Globus pallidus (tissue), 1 donor: Measurements from ENCODE around the gene UBE2L3.
"Not testable (repeated sequence)": the region's sequence is repeated elsewhere in the genome, so short reads cannot be mapped to it uniquely, and the experiment has no call there.

Experiments used
- DNase-seq: peaks from one replicate; pipeline ENCODE4 v3.0.0-alpha.2; 2015; ENCODE audit warnings: low spot score

UBE2L3 gene

GRCh38 chr22:21571679-21572078, 4.2 kb downstream of the UBE2L3 start:
- DNase-seq: no peak

DNA sequence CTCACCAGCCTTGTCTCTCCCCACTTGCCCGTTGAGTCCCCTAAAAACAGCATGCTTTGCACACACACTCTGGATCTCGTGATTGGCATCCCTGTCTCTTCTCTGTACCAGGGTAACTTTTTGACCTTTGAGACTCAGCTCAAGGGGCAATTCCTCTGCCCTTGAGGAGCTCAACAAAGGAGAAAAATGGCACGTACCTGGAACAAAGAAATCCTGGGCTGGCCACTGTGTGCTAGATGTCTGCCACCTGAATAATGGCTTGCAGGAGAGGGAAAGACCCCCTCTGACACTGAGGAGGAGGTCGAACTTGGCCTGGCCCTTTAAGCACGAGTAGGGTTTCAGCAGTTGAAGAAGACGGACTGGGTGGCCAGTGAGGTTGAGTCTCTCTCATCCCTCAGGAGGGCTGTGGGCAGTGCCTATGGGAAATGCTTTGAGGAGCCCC, 5.8 kb downstream of the UBE2L3 start:
- no peak for DNase-seq

DNA sequence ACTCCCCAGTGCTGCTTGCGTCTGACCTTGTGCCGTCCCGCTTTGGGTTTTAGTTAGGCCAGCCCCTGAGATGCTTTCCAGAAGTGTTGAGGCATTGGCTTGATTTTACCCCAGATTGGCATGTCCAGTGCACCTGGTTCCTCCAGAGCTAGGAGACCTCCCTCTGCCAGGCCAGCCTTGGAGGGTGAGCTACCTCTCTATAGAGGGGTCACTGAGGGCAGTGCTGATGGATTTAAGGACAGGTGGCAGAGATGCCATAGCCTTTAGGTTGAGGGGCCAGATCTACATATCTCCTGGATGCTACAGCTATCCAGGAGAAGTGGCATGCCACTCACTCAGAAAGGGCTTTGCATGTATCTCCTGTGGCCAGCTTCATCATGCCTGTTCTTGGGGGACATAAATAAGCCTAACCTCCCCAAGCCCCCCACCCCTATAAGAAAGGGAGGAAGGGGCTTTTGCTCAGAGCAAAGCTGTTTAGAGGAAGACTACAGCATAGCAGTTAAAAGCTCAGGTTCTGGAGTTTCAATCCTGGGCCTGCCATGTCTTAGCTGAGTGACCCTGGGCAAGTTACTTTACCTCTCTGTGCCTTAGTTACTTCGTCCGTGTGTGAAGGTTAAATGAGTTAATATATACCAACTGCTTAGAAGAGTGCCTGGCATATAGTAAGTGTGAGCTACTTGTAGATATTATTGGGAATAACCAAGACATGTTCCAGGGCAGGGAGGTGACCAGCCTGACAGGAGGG, 6.4 kb downstream of the UBE2L3 start:
- DNase-seq: no peak

DNA sequence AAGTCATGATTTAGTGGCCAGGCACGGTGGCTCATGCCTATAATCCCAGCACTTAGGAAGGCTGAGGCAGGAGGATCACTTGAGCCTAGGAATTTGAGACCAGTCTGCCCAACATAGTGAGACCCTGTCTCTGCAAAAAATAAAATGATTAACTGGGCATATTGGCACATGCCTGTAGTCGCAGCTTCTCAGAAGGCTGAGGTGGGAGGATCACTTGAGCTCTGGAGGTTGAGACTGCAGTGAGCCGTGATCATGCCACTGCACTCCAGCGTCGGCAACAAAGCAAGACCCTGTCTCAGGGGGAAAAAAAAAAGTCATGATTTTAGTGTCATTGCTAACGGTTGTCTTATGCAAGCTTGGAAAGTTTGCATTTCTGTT, 11.9 kb downstream of the UBE2L3 start:
- no peak for DNase-seq

DNA sequence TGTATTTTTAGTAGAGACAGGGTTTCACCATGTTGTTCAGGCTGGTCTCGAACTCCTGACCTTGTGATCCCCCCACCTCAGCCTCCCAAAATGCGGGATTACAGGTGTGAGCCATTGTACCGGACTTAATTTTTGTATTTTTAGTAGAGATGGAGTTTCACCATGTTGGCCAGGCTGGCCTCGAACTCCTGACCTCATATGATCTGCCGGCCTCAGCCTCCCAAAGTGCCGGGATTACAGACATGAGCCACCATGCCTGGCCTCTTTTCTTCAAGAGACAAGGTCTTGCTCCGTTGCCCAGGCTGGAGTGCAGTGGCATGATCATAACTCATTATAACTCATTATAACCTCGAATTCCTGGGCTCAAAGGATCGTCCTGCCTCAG, 13.1 kb downstream of the UBE2L3 start:
- DNase-seq: not testable (repeated sequence)

DNA sequence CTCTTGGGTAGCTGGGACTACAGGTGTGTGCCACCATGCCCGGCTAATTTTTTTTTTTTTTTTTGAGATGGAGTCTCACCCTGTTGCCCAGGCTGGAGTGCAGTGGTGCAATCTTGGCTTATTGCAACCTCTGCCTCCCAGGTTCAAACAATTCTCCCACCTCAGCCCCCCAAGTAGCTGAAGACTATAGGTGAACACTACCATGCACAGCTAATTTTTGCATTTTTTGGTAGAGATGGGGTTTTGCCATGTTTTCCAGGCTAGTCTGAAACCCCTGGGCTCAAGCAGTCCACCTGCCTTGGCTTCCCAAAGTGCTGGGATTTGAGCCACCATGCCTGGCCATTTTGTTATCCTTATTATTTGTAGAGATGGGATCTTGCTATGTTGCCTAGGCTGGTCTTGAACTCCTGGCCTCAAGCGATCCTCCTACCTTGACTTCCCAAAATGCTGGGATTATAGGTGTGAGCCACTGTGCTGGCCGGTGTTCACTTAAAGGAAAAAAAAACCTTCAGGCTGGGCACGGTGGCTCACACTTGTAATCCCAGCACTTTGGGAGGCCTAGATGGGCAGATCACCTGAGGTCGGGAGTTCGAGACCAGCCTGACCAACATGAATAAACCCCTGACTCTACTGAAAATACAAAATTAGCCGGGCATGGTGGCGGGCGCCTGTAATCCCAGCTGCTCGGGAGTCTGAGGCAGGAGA, 13.6 kb downstream of the UBE2L3 start:
- not testable (repeated sequence) for DNase-seq

- DNase-seq: no peak
Measured at GRCh38 chr22:21582801-21583740, 15.6 kb downstream of the UBE2L3 start.

DNA sequence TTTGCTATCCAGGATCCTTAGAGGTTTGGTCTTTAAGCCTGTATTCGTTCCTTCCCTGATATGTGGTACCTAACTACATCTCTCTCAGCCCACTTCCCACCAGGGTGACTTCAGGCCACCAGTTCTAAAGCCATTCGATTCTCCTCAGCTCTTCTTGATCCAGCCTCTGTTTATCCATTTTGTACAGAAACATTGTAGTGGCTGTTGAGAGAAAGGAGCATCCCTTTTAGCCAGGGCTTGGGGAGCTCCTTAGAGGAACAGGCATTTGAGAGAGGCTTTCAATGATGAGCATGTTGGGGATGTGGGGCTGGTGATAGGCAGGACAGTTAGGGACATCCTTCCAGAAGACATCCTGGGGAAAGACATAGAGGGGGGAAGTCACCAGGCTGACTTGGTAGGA, 17.9 kb downstream of the UBE2L3 start:
- DNase-seq: no peak

DNA sequence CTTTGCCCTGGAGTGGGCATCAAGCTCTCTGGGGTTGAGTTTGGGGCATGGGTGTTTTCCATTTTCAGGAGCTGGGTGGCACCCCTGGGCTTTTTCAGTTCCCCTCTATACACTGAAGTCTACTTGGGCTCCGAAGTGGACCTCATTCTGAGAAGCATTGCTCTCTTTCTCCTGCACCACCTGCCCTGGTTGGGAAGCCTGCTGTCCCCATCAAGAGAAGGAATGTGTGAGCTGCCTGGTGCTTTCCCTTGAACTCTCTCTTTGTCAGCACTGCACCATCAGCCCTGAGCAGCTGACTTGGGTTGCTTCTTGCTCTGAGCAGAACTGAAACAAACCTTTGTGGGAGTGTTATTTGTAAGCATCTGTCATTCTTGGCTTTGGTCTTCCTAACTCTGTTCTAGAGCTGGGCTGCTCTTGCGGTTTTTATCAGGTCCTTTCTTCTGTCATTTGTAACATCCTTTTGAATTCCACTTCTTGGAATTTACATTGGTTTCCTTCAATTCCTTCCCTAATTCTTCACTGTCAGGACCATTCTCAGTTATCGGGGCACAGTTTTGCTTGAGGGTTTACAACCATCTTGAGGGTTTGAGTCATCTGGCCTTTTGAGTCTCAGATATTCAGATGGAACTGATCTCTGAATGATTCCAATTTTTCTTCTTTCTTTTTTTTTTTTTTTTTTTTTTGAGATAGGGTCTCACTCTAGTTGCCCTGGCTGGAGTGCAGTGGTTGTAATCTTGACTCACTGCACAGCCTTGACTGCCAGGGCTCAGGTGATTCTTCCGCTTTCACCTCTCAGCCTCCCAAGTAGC, 20.5 kb downstream of the UBE2L3 start:
- DNase-seq: peak; percentile 81

- DNase-seq: no peak
Measured at GRCh38 chr22:21589396-21589795, 21.9 kb downstream of the UBE2L3 start.

- DNase-seq: no peak
Measured at GRCh38 chr22:21590809-21591641, 23.5 kb downstream of the UBE2L3 start.

- DNase-seq: no peak
Measured at GRCh38 chr22:21591695-21592094, 24.2 kb downstream of the UBE2L3 start.

GRCh38 chr22:21592422-21592821, 24.9 kb downstream of the UBE2L3 start:
- DNase-seq: no peak

DNA sequence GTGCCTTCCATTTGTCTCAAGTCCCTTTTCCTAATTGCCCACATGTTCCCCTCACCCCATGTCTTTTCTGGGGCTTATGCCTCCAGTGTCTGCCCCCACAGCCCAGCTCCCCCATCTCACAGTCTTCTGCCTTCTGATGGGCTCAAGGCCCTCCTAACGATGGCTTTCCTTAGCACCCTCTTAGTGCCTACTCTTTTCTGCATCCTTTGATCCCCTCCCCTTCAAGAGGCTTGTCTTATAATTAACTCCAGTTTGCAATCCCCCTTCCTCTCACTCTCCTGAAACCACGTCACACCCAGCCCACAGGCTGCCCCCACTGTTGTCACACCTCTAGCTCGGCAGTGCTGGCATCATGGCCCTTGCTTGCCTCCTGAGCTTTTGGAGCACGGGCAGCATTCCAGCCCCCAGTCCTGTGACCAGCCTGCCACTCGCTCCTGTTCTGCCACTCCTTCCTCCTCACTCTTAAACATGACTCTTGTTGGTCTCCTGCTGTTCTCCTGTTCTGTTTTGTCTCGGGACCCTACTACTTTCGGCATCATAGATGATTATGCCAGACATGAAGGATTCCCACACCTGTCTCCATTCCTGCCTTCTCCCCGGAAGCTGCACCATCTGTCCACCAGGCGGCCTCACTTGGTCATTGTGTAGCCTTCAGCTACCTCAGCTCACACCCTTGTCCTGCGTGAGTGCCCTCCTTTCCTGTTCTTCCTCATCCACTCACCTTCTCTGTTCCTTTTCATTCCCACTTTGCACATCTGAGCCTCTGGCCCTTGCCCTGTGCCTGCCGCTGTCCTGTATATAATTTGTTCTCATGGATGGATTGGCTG, 26.1 kb downstream of the UBE2L3 start:
- no peak for DNase-seq

- peak; percentile 41 for DNase-seq
Measured at GRCh38 chr22:21594865-21595452, 27.4 kb downstream of the UBE2L3 start.

DNA sequence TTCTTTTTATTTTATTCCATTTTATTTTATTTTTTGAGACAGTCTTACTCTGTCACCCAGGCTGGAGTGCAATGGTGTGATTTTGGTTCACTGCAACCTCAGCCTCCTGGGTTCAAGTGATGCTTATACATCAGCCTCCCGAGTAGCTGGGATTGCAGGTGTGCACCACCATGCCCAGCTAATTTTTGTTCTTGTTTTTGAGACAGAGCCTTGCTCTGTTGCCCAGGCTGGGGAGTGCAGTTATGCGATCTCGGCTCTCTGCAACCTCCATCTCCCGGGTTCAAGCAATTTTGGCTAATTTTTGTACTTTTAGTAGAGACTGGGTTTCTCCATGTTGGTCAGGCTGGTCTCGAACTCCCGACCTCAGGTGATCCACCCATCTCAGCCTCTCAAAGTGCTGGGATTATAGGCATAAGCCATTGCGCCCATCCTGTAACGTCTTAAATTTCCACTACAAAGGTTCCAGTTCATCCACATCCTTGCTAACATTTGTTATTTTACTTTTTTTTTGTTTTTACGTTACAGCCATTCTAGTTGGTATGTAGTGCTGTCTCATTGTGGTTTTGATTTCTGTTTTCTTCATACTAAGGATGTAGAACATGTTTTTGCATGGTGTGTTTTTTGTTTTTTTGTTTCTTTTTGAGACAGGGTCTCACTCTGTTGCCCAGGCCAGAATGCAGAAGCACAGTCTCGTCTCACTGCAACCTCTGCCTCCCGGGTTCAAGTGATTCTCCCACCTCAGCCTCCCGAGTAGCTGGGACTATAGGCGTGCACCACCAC, 29.0 kb downstream of the UBE2L3 start:
- DNase-seq: not testable (repeated sequence)

DNA sequence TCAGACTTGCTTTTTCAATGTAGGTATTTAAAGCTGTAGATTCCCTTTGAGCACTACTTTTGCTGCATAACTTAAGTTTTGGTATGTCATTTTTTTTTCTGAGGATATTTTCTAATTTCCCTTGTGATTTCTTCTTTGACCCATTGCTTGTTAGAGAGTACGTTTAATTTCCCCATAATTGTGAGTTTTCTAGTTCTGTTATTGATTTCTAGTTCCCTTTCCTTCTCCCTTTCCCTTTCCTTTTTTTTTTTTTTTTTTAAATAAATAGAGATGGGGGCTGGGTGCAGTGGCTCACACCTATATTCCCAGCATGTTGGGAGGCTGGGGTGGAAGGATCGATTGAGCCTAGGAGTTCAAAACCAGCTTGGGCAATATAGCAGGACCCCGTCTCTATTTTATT, 30.8 kb downstream of the UBE2L3 start:
- DNase-seq: no peak

DNA sequence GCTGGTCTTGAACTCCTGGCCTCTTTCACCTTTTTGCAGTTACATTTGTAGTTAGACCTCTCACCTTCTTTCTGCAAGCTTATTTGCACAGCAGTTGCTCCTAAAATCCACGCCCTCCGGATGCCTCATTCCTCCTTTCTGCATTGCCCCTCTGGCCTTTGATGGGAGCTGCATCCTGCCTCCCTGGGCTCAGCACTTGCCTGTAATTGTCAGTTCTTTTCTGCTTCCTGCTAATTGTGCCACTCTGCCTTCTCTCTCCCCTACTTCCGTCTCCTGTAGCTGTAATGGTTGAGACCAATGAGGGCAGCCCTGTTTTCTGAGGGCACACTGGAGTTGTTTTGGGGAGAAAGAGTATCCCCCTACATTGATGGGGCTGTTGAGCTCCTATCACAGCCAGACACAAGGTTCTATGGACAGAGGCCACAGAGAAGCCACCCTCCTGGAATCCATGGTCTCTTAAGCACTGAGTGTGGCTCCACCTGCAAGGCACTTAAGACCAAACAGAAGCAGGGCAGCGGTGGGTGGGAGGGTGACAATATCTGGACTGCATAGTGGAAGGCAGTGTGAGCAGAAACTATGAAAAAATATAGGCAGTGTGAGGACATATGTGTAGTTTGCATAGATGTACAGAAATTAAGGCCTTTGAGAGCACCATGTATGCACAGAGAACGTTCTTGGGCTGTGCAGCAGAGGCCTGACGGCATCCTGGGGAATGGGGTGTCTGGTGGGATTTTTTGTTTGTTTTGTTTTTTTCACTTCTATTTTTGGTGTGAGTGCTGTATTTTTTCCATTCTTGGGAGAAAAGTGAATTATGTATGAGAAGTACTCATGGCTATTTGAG, 31.8 kb downstream of the UBE2L3 start:
- DNase-seq: no peak
